ENCODE results near the gene ARID1B. TPM values are rescaled to one million over a fixed set of nuclear protein-coding genes. Genes with fewer than 3 reads are reported as not detected.

The ARID1B gene
- total RNA-seq, 2 donors from 2014 or later: 43.9 to 44.6 TPM

- no peak for TF ChIP-seq CTCF (IDR thresholded peaks at IDR 0.05)
- H3K36me3 ChIP-seq: no peaks in the 10 kb centered on the region
- DNase-seq (ENCODE audit: low spot score): no peak
- H3K27ac ChIP-seq: no peak overlapping the region
- H3K4me3 ChIP-seq: no peak overlapping the region
- H3K27me3 ChIP-seq: no peaks in the 10 kb centered on the region
- no peaks in the 10 kb centered on the region for H3K9me3 ChIP-seq
- peaks cover 0 to 46% of the 10 kb centered on the region in 2 donors for H3K4me1 ChIP-seq
Observed at GRCh38 chr6:157064502-157064901, 287.3 kb downstream of the ARID1B start.

GRCh38 chr6:157065366-157065765 is 288.2 kb downstream of the ARID1B start:
- DNase-seq (ENCODE audit: low spot score): no peak
- TF ChIP-seq CTCF (IDR thresholded peaks at IDR 0.05): no peak
- Histone ChIP-seq H3K4me3 (no peak overlapping the region), H3K27me3 (no peaks in the 10 kb centered on the region), H3K36me3 (no peaks in the 10 kb centered on the region), H3K4me1 (peaks cover 0 to 40% of the 10 kb centered on the region in 2 donors), H3K9me3 (no peaks in the 10 kb centered on the region), H3K27ac (no peak overlapping the region)

DNA sequence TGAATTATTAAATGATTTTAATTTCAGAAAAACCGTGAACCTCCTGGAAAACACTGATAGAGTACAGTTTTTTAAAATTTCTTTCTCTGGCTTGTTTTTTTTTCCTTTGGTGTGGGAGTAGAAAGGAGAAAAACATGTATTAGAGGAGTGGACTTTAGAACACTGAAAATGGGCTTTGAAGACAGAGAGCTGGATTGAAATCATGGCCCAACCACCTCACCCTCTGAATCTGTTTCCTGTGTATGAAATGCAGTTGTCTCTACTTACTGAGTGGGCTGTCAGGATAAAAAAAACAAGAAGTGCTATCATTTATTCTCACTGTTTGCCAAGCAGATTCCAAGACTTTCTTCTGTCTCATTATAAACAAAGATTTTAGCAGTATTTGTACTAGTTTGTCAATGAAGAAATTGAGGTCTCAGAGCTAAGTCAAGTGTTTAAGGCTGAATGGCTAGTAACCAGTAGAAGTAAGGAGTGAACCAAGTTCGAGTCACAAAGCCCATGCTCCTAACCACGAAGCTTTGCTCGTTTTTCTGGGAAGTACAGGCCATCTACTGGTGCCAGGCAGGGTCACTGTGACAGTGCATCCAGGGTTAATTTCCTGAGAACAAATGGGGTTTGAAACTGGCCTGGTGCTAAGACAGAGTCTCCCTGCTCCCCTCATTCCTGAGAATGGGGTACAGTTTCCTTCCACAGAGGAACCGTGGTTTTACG is 289.8 kb downstream of the ARID1B start:
- no peak for DNase-seq (ENCODE audit: low spot score)
- H3K27me3 ChIP-seq: no peaks in the 10 kb centered on the region
- H3K4me3 ChIP-seq: no peak overlapping the region
- TF ChIP-seq CTCF (IDR thresholded peaks at IDR 0.05): no peak
- peaks cover 0 to 47% of the 10 kb centered on the region in 2 donors for H3K4me1 ChIP-seq
- H3K9me3 ChIP-seq: no peaks in the 10 kb centered on the region
- no peak overlapping the region for H3K27ac ChIP-seq
- H3K36me3 ChIP-seq: no peaks in the 10 kb centered on the region

DNA sequence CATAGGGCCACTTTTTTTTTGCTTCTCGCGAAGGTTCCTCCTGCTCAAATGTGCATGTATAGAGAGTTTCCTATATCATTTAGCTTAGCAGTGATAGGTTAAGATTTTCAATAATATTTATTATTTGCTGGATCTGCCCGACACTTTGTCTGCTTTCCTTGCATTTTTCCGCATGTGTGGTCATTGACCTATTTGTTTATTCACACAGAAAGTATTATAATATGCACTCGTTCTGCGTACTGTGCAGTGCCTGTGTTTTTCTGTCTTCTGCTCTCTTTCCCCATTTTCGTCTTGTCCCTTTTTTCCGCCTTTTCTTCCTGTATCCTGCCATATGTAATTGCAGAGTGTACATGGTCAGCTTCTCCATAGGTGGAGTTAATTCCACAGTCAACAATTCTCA is 290.3 kb downstream of the ARID1B start:
- H3K27me3 ChIP-seq: no peaks in the 10 kb centered on the region
- no peak overlapping the region for H3K4me3 ChIP-seq
- peaks cover 0 to 47% of the 10 kb centered on the region in 2 donors for H3K4me1 ChIP-seq
- TF ChIP-seq CTCF (IDR thresholded peaks at IDR 0.05): no peak
- H3K27ac ChIP-seq: no peak overlapping the region
- H3K36me3 ChIP-seq: no peaks in the 10 kb centered on the region
- H3K9me3 ChIP-seq: no peaks in the 10 kb centered on the region
- DNase-seq (ENCODE audit: low spot score): no peak

DNA sequence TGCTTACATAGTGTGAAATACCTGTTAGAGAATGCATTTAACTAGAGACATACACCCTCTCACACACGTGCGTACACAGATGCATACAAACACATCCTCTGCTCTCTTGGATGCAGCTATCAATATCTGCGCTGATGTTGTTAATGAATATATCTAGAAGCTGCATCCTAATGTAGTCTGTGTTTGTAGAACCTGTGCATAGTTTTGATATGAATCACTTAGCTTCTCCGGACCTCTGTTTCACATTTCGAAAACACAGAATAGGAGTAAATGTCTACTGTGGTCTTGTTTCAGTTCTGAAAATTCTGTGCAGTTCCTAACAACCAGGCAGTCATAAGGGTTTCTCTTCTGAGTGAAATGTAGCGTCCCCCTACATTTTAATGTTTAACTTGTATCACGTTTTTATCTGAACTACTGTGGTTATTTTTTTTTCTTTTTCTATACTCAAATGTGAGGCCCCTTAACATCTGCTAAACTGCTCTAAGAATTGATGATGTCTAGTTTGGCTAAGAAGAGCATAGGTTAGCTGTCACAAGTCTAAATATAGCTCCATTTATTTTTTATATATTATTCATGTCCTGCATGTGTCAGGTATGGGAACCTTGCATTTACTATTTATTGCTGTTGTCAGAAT is 291.6 kb downstream of the ARID1B start:
- no peak for TF ChIP-seq CTCF (IDR thresholded peaks at IDR 0.05)
- DNase-seq (ENCODE audit: low spot score): no peak
- Histone ChIP-seq H3K27ac (no peak overlapping the region), H3K36me3 (no peaks in the 10 kb centered on the region), H3K27me3 (no peaks in the 10 kb centered on the region), H3K4me3 (no peak overlapping the region), H3K9me3 (no peaks in the 10 kb centered on the region), H3K4me1 (peaks cover 0 to 55% of the 10 kb centered on the region in 2 donors)
